Esophagus muscularis mucosa (tissue), 3 donors: ENCODE results near the gene PCDHGB5.

Experiments used
- CTCF ChIP-seq, 3 experiments: fragments of 200-600 bp in 2 of 3; fragments of 450-650 bp in 1 of 3; sonication (generic) in 2 of 3; IDR thresholded peaks; one replicate each; pipeline ENCODE4 v1.5.1; 2017 to 2019; ENCODE audit warnings: antibody characterized with exemption in 3 of 3, mild to moderate bottlenecking in 2 of 3, moderate library complexity in 1 of 3
- POLR2A ChIP-seq: fragments of 450-650 bp; IDR thresholded peaks from one replicate; pipeline ENCODE4 v1.6.1; 2017; ENCODE audit warnings: antibody characterized with exemption, moderate library complexity, mild to moderate bottlenecking, low read depth

- TF ChIP-seq POLR2A: no peak
- no peak for TF ChIP-seq CTCF (IDR thresholded peaks at IDR 0.05)
These were observed 4.5 kb upstream of the PCDHGB5 start for GRCh38 chr5:141393267-141393666.
